Coronary artery (tissue), 2 donors: ENCODE measurements around the gene MAEA.
"Not testable (repeated sequence)": the region's sequence is repeated elsewhere in the genome, so short reads cannot be mapped to it uniquely, and the experiment has no call there.

Experiments used
- DNase-seq: peaks from one replicate; pipeline ENCODE4 v3.0.0-alpha.2; 2017; ENCODE audit warnings: low spot score
- H3K27ac ChIP-seq, 2 donors: fragments of 200-600 bp; sonication (generic); one replicate each; pipeline ENCODE4 v1.5.1; 2016 to 2019
- H3K4me3 ChIP-seq: fragments of 200-600 bp; sonication (generic); 2 replicates; pipeline ENCODE4 v1.5.1; 2016; ENCODE audit warnings: mild to moderate bottlenecking, moderate library complexity
- CTCF ChIP-seq: fragments of 200-600 bp; sonication (generic); IDR thresholded peaks from one replicate; pipeline ENCODE4 v1.5.1; 2019; ENCODE audit warnings: antibody characterized with exemption

The MAEA gene

GRCh38 chr4:1330761-1331590 is 41.3 kb downstream of the MAEA start:
- DNase-seq: no peak
- TF ChIP-seq CTCF: no peak
- H3K27ac ChIP-seq: no peak overlapping the region
- H3K4me3 ChIP-seq: no peak overlapping the region

- no peak for TF ChIP-seq CTCF
- no peak overlapping the region for H3K4me3 ChIP-seq
- DNase-seq: no peak
- H3K27ac ChIP-seq: peak overlapping the region in 1 of 2 donors; percentile 2
These were observed 42.1 kb downstream of the MAEA start for GRCh38 chr4:1331591-1332353.

DNA sequence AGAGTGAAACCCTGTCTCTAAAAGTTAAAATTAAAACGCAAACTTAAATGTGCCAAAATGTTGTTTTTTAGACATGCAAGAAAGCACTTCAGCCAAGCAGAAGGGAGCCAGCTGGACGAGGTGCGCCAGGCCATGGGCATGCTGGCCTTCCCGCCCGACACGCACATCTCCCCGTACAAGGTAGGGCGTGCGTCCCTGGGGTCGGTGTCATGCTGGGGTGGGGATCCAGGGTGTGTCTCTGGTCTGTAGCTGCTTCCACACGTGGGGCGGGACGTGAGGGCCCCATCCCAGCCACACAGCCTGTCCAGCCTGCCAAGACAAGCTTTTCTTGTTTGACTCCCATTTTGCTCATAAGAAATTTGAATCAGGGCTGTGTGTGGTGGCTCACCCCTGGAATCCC is 43.0 kb downstream of the MAEA start:
- DNase-seq: no peak
- no peak for TF ChIP-seq CTCF
- H3K4me3 ChIP-seq: no peak overlapping the region
- H3K27ac ChIP-seq: peak overlapping the region in 1 of 2 donors; percentile 2

DNA sequence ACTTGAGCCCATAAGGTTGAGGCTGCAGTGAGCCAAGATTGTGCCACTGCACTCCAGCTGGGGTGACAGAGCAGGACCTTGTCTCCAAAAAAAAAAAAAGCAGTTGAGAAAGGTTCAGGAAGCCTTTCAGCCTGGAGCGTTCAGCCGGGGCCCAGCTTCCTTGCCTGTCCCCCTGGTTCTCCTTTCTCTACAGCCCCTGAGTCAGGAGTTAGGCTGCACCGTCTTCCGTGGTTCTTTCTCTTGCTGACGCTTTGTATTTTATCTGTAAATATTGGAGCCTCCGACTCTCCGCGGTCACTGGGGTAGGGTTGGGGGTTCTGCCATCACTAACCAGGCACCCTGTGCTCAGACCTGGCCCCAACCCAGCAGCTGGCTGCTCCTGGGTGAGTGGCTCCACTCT is 43.6 kb downstream of the MAEA start:
- Histone ChIP-seq H3K4me3 (no peak overlapping the region), H3K27ac (no peak overlapping the region)
- TF ChIP-seq CTCF: no peak
- DNase-seq: no peak

GRCh38 chr4:1333851-1334578 is 44.3 kb downstream of the MAEA start:
- H3K27ac ChIP-seq: peak overlapping the region in 1 of 2 donors; percentile 22
- not testable (repeated sequence) for H3K4me3 ChIP-seq, DNase-seq

GRCh38 chr4:1334579-1334895 is 44.8 kb downstream of the MAEA start:
- no peak for TF ChIP-seq CTCF
- H3K27ac ChIP-seq: peak overlapping the region in 1 of 2 donors; percentile 22
- DNase-seq: no peak
- no peak overlapping the region for H3K4me3 ChIP-seq

- H3K4me3 ChIP-seq, DNase-seq: not testable (repeated sequence)
- peak overlapping the region in 1 of 2 donors; percentile 40 for H3K27ac ChIP-seq
These were observed 45.6 kb downstream of the MAEA start for GRCh38 chr4:1335193-1335883.
